GM19324 (cell line): ENCODE measurements around the gene GLIS1.

Experiments
- ATAC-seq: cut with Tn5 transposase; IDR thresholded peaks from one replicate; pipeline ENCODE4 v1.9.1; 2021; ENCODE audit warnings: mild to moderate bottlenecking, moderate library complexity; ENCODE audit not compliant: unreplicated experiment, low FRiP score

Gene GLIS1

GRCh38 chr1:53584777-53585107 is 154.2 kb downstream of the GLIS1 start:
- ATAC-seq, result no peak

- ATAC-seq, result no peak
Measured at GRCh38 chr1:53583868-53584776, 154.8 kb downstream of the GLIS1 start.

- ATAC-seq, result no peak
Measured at GRCh38 chr1:53583021-53583867, 155.7 kb downstream of the GLIS1 start.

- no peak for ATAC-seq
Measured at GRCh38 chr1:53582211-53583020, 156.5 kb downstream of the GLIS1 start.

- ATAC-seq, result no peak
Measured at GRCh38 chr1:53581476-53581875, 157.5 kb downstream of the GLIS1 start.

GRCh38 chr1:53580739-53581475 is 158.1 kb downstream of the GLIS1 start:
- no peak for ATAC-seq

GRCh38 chr1:53580009-53580400 is 159.0 kb downstream of the GLIS1 start:
- no peak for ATAC-seq

GRCh38 chr1:53579221-53580008 is 159.5 kb downstream of the GLIS1 start:
- no peak for ATAC-seq

GRCh38 chr1:53578358-53578757 is 160.6 kb downstream of the GLIS1 start:
- ATAC-seq, result no peak

GRCh38 chr1:53577761-53578100 is 161.2 kb downstream of the GLIS1 start:
- ATAC-seq, result no peak

- ATAC-seq, result no peak
Measured at GRCh38 chr1:53576866-53577760, 161.9 kb downstream of the GLIS1 start.

- no peak for ATAC-seq
Measured at GRCh38 chr1:53576381-53576801, 162.6 kb downstream of the GLIS1 start.

- ATAC-seq, result no peak
Measured at GRCh38 chr1:53575955-53576320, 163.0 kb downstream of the GLIS1 start.

GRCh38 chr1:53575141-53575954 is 163.6 kb downstream of the GLIS1 start:
- ATAC-seq, result no peak

- ATAC-seq, result no peak
Measured at GRCh38 chr1:53574621-53575020, 164.3 kb downstream of the GLIS1 start.

GRCh38 chr1:53573931-53574330 is 165.0 kb downstream of the GLIS1 start:
- ATAC-seq, result no peak

GRCh38 chr1:53573522-53573921 is 165.4 kb downstream of the GLIS1 start:
- ATAC-seq, result no peak

- ATAC-seq, result no peak
Measured at GRCh38 chr1:53572815-53573173, 166.2 kb downstream of the GLIS1 start.
